ENCODE data around the gene C11orf98. TPM values are rescaled to one million over a fixed set of nuclear protein-coding genes. Genes with fewer than 3 reads are reported as not detected.
"Not testable (repeated sequence)": the region's sequence is repeated elsewhere in the genome, so short reads cannot be mapped to it uniquely, and the experiment has no call there.

Gene C11orf98
- polyA plus RNA-seq, 3 donors, result 56.8 to 59.1 (median 58.5) TPM

GRCh38 chr11:62667460-62667859 is 2.5 kb upstream of the C11orf98 start:
- DNase-seq (ENCODE audit: extremely low read depth in 1 of 11, low read depth in 9 of 11, low spot score in 4 of 11), result no peak

- no peak for DNase-seq (ENCODE audit: extremely low read depth in 1 of 11, low read depth in 9 of 11, low spot score in 4 of 11)
Observed at GRCh38 chr11:62666259-62666926, 1.4 kb upstream of the C11orf98 start.

- DNase-seq (ENCODE audit: extremely low read depth in 1 of 11, low read depth in 9 of 11, low spot score in 4 of 11), result peak in 2 of 11 donors; percentile 53 to 68
Observed at GRCh38 chr11:62665599-62666258, 719 bp upstream of the C11orf98 start.

GRCh38 chr11:62664405-62665074 is 470 bp downstream of the C11orf98 start:
- peak in 4 of 11 donors; percentile 44 to 68 (median 57) for DNase-seq (ENCODE audit: extremely low read depth in 1 of 11, low read depth in 9 of 11, low spot score in 4 of 11)

GRCh38 chr11:62656796-62657429 is 8.1 kb downstream of the C11orf98 start:
- DNase-seq (ENCODE audit: extremely low read depth in 1 of 11, low read depth in 9 of 11, low spot score in 4 of 11), result no peak

- no peak for DNase-seq (ENCODE audit: extremely low read depth in 1 of 11, low read depth in 9 of 11, low spot score in 4 of 11)
Observed at GRCh38 chr11:62654297-62654696, 10.7 kb downstream of the C11orf98 start.

- DNase-seq (ENCODE audit: extremely low read depth in 1 of 11, low read depth in 9 of 11, low spot score in 4 of 11), result no peak
Observed at GRCh38 chr11:62652161-62653006, 12.6 kb downstream of the C11orf98 start.

GRCh38 chr11:62650283-62650682 is 14.7 kb downstream of the C11orf98 start:
- not testable (repeated sequence) for DNase-seq (ENCODE audit: extremely low read depth in 1 of 11, low read depth in 9 of 11, low spot score in 4 of 11)

- DNase-seq (ENCODE audit: extremely low read depth in 1 of 11, low read depth in 9 of 11, low spot score in 4 of 11), result no peak
Observed at GRCh38 chr11:62649486-62649885, 15.5 kb downstream of the C11orf98 start.

- no peak for DNase-seq (ENCODE audit: extremely low read depth in 1 of 11, low read depth in 9 of 11, low spot score in 4 of 11)
Observed at GRCh38 chr11:62648967-62649364, 16.0 kb downstream of the C11orf98 start.

- no peak for DNase-seq (ENCODE audit: extremely low read depth in 1 of 11, low read depth in 9 of 11, low spot score in 4 of 11)
Observed at GRCh38 chr11:62648185-62648966, 16.6 kb downstream of the C11orf98 start.

- DNase-seq (ENCODE audit: extremely low read depth in 1 of 11, low read depth in 9 of 11, low spot score in 4 of 11), result no peak
Observed at GRCh38 chr11:62647609-62648005, 17.4 kb downstream of the C11orf98 start.

- no peak for DNase-seq (ENCODE audit: extremely low read depth in 1 of 11, low read depth in 9 of 11, low spot score in 4 of 11)
Observed at GRCh38 chr11:62646825-62647608, 18.0 kb downstream of the C11orf98 start.

GRCh38 chr11:62645946-62646824 is 18.8 kb downstream of the C11orf98 start, which contains the start of gene GANAB:
Gene GANAB, minus strand, starts transcription at chr11:62646613. Its CDS starts 14 bp downstream, at chr11:62646599.
- peak; percentile 91 to 99 (median 98) for DNase-seq (ENCODE audit: extremely low read depth in 1 of 11, low read depth in 9 of 11, low spot score in 4 of 11)

- no peak for DNase-seq (ENCODE audit: extremely low read depth in 1 of 11, low read depth in 9 of 11, low spot score in 4 of 11)
Observed at GRCh38 chr11:62645671-62645945, 19.4 kb downstream of the C11orf98 start.

- DNase-seq (ENCODE audit: extremely low read depth in 1 of 11, low read depth in 9 of 11, low spot score in 4 of 11), result no peak
Observed at GRCh38 chr11:62644220-62644619, 20.8 kb downstream of the C11orf98 start.

- DNase-seq (ENCODE audit: extremely low read depth in 1 of 11, low read depth in 9 of 11, low spot score in 4 of 11), result no peak
Observed at GRCh38 chr11:62632492-62632891, 32.5 kb downstream of the C11orf98 start.
